Skeletal muscle tissue (tissue), 4 donors: ENCODE results near the gene TENT5C. TPM values are rescaled to one million over a fixed set of nuclear protein-coding genes. Genes with fewer than 3 reads are reported as not detected.
A peak's percentile ranks its signal among the peaks of the same experiment; 100 is the strongest.

Experiments
- H3K27ac ChIP-seq: one replicate; pipeline ENCODE4 v1.7.0; 2013; ENCODE audit warnings: mild to moderate bottlenecking, low read depth, low read length, inconsistent platforms
- H3K27me3 ChIP-seq, 3 donors: one replicate each; pipeline ENCODE4 v1.7.0; 2013; ENCODE audit warnings: low read length in 3 of 3; ENCODE audit not compliant: control insufficient read depth in 3 of 3, insufficient read depth in 3 of 3
- H3K36me3 ChIP-seq, 3 donors: one replicate each; pipeline ENCODE4 v1.7.0; 2013; ENCODE audit warnings: low read length in 3 of 3; ENCODE audit not compliant: control insufficient read depth in 3 of 3, insufficient read depth in 3 of 3
- H3K4me1 ChIP-seq, 3 donors: one replicate each; pipeline ENCODE4 v1.7.0; 2013; ENCODE audit warnings: low read length in 3 of 3, mild to moderate bottlenecking in 3 of 3; ENCODE audit not compliant: control insufficient read depth in 3 of 3, insufficient read depth in 3 of 3
- H3K4me3 ChIP-seq, 3 donors: one replicate each; pipeline ENCODE4 v1.7.0; 2013; ENCODE audit warnings: low read length in 3 of 3
- H3K9ac ChIP-seq, 3 donors: one replicate each; pipeline ENCODE4 v1.7.0; 2013; ENCODE audit warnings: low read length in 3 of 3, mild to moderate bottlenecking in 3 of 3, moderate library complexity in 2 of 3, low read depth in 1 of 3
- H3K9me3 ChIP-seq, 3 donors: one replicate each; pipeline ENCODE4 v1.7.0; 2013; ENCODE audit warnings: low read length in 3 of 3; ENCODE audit not compliant: control insufficient read depth in 3 of 3
- total RNA-seq: library from RNA; depleted of rRNA; stranded (reverse); fragments of >200 nt; gene quantifications from one replicate; pipeline ENCODE4 v1.2.3, GENCODE V29; 2014
- donor health status: Osteomylitis.

The TENT5C gene
- total RNA-seq, 1 donor from 2014 or later: 48.0 TPM

- Histone ChIP-seq H3K36me3 (no peaks in the 10 kb centered on the region), H3K27ac (no peak overlapping the region), H3K9me3 (no peaks in the 10 kb centered on the region), H3K4me3 (no peak overlapping the region), H3K27me3 (no peaks in the 10 kb centered on the region), H3K4me1 (peaks cover 44 to 56% (median 45%) of the 10 kb centered on the region in 3 donors), H3K9ac (no peak overlapping the region)
Observed at GRCh38 chr1:117602862-117603261, 3.0 kb upstream of the TENT5C start.

- no peaks in the 10 kb centered on the region for H3K27me3 ChIP-seq
- peak overlapping the region; percentile 86 to 92 (median 87) for H3K9ac ChIP-seq
- peak overlapping the region; percentile 94 for H3K27ac ChIP-seq
- peak overlapping the region; percentile 80 to 96 (median 82) for H3K4me3 ChIP-seq
- H3K9me3 ChIP-seq: no peaks in the 10 kb centered on the region
- H3K4me1 ChIP-seq: peaks cover 40 to 46% (median 40%) of the 10 kb centered on the region in 3 donors
- H3K36me3 ChIP-seq: no peaks in the 10 kb centered on the region
Observed at GRCh38 chr1:117605164-117605773, 579 bp upstream of the TENT5C start.

GRCh38 chr1:117606649-117607430 is 992 bp downstream of the TENT5C start:
- peak overlapping the region; percentile 78 for H3K27ac ChIP-seq
- H3K27me3 ChIP-seq: no peaks in the 10 kb centered on the region
- H3K36me3 ChIP-seq: no peaks in the 10 kb centered on the region
- H3K4me1 ChIP-seq: peaks cover 26 to 42% (median 31%) of the 10 kb centered on the region in 3 donors
- H3K4me3 ChIP-seq: peak overlapping the region; percentile 88 to 93 (median 88)
- H3K9me3 ChIP-seq: no peaks in the 10 kb centered on the region
- H3K9ac ChIP-seq: peak overlapping the region; percentile 91 to 93 (median 92)

GRCh38 chr1:117607471-117607870 is 1.6 kb downstream of the TENT5C start:
- Histone ChIP-seq H3K9ac (peak overlapping the region; percentile 91 to 93 (median 92)), H3K4me1 (peaks cover 27 to 45% (median 34%) of the 10 kb centered on the region in 3 donors), H3K36me3 (no peaks in the 10 kb centered on the region), H3K9me3 (no peaks in the 10 kb centered on the region), H3K27me3 (no peaks in the 10 kb centered on the region), H3K27ac (peak overlapping the region; percentile 78), H3K4me3 (peak overlapping the region; percentile 88 to 93 (median 88))

- H3K27me3 ChIP-seq: no peaks in the 10 kb centered on the region
- no peaks in the 10 kb centered on the region for H3K9me3 ChIP-seq
- peak overlapping the region; percentile 35 to 93 (median 88) for H3K4me3 ChIP-seq
- peak overlapping the region; percentile 26 for H3K27ac ChIP-seq
- H3K9ac ChIP-seq: peak overlapping the region in 2 of 3 donors; percentile 45 to 92
- H3K36me3 ChIP-seq: no peaks in the 10 kb centered on the region
- peaks cover 34 to 52% (median 41%) of the 10 kb centered on the region in 3 donors for H3K4me1 ChIP-seq
Observed at GRCh38 chr1:117608115-117608615, 2.3 kb downstream of the TENT5C start.

GRCh38 chr1:117608758-117609157 is 2.9 kb downstream of the TENT5C start:
- H3K27ac ChIP-seq: peak overlapping the region; percentile 36
- peak overlapping the region in 2 of 3 donors; percentile 2 to 88 for H3K4me3 ChIP-seq
- no peaks in the 10 kb centered on the region for H3K36me3 ChIP-seq
- no peaks in the 10 kb centered on the region for H3K27me3 ChIP-seq
- H3K9ac ChIP-seq: peak overlapping the region; percentile 28 to 71 (median 71)
- peaks cover 40 to 56% (median 46%) of the 10 kb centered on the region in 3 donors for H3K4me1 ChIP-seq
- H3K9me3 ChIP-seq: no peaks in the 10 kb centered on the region

GRCh38 chr1:117609471-117609911 is 3.6 kb downstream of the TENT5C start:
- H3K4me3 ChIP-seq: peak overlapping the region; percentile 40 to 65 (median 55)
- H3K36me3 ChIP-seq: no peaks in the 10 kb centered on the region
- H3K27ac ChIP-seq: peak overlapping the region; percentile 36
- no peaks in the 10 kb centered on the region for H3K27me3 ChIP-seq
- peak overlapping the region; percentile 46 to 71 (median 71) for H3K9ac ChIP-seq
- H3K4me1 ChIP-seq: peaks cover 45 to 63% (median 51%) of the 10 kb centered on the region in 3 donors
- H3K9me3 ChIP-seq: no peaks in the 10 kb centered on the region

- no peaks in the 10 kb centered on the region for H3K36me3 ChIP-seq
- no peaks in the 10 kb centered on the region for H3K9me3 ChIP-seq
- peaks cover 42 to 65% (median 51%) of the 10 kb centered on the region in 3 donors for H3K4me1 ChIP-seq
- H3K27me3 ChIP-seq: no peaks in the 10 kb centered on the region
- peak overlapping the region; percentile 30 to 55 (median 40) for H3K4me3 ChIP-seq
- H3K27ac ChIP-seq: peak overlapping the region; percentile 36
- H3K9ac ChIP-seq: peak overlapping the region; percentile 46 to 71 (median 71)
Observed at GRCh38 chr1:117610036-117610435, 4.2 kb downstream of the TENT5C start.

GRCh38 chr1:117611121-117611601 is 5.3 kb downstream of the TENT5C start:
- Histone ChIP-seq H3K4me1 (peaks cover 46 to 70% (median 55%) of the 10 kb centered on the region in 3 donors), H3K27ac (no peak overlapping the region)

More at GRCh38 chr1:117611121-117611601, 5.3 kb downstream of the TENT5C start:
- H3K27me3 ChIP-seq: no peaks in the 10 kb centered on the region
- no peaks in the 10 kb centered on the region for H3K9me3 ChIP-seq
- no peaks in the 10 kb centered on the region for H3K36me3 ChIP-seq
- H3K9ac ChIP-seq: no peak overlapping the region
- H3K4me3 ChIP-seq: no peak overlapping the region
